Measurements from ENCODE around the gene DPF3. TPM values are rescaled to one million over a fixed set of nuclear protein-coding genes. Genes with fewer than 3 reads are reported as not detected.

DPF3 gene
- total RNA-seq, 2 donors from 2014 or later, result 0.78 to 4.0 TPM

- intact Hi-C loops (cut with DNase I), result no loop called here
- Histone ChIP-seq H3K36me3 (replicated peaks in 1 of 2; ENCODE audit: insufficient read depth in 1 of 2, low read depth in 2 of 2) (no peaks in the 10 kb centered on the region), H3K9me3 (no peaks in the 10 kb centered on the region), H3K27ac (no peak overlapping the region), H3K4me1 (no peaks in the 10 kb centered on the region), H3K27me3 (no peaks in the 10 kb centered on the region), H3K4me3 (no peak overlapping the region)
- DNase-seq (no peak), ATAC-seq (no peak)
- TF ChIP-seq POLR2A (IDR thresholded peaks at IDR 0.05), result no peak
- TF ChIP-seq, protein P1, sequence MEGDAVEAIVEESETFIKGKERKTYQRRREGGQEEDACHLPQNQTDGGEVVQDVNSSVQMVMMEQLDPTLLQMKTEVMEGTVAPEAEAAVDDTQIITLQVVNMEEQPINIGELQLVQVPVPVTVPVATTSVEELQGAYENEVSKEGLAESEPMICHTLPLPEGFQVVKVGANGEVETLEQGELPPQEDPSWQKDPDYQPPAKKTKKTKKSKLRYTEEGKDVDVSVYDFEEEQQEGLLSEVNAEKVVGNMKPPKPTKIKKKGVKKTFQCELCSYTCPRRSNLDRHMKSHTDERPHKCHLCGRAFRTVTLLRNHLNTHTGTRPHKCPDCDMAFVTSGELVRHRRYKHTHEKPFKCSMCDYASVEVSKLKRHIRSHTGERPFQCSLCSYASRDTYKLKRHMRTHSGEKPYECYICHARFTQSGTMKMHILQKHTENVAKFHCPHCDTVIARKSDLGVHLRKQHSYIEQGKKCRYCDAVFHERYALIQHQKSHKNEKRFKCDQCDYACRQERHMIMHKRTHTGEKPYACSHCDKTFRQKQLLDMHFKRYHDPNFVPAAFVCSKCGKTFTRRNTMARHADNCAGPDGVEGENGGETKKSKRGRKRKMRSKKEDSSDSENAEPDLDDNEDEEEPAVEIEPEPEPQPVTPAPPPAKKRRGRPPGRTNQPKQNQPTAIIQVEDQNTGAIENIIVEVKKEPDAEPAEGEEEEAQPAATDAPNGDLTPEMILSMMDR (IDR thresholded peaks at IDR 0.05), result no peak
- 72 to 82% methylated on average over 6 of the region's 6 CpGs for WGBS, 2 donors
Measured at GRCh38 chr14:72644038-72644437, 249.9 kb downstream of the DPF3 start.

GRCh38 chr14:72643317-72643801 is 250.5 kb downstream of the DPF3 start:
- ATAC-seq (peak; percentile 48), DNase-seq (peak in 1 of 4 donors; percentile 28)
- H3K4me3 ChIP-seq, result no peak overlapping the region
- no peaks in the 10 kb centered on the region for H3K4me1 ChIP-seq
- H3K36me3 ChIP-seq (replicated peaks in 1 of 2; ENCODE audit: insufficient read depth in 1 of 2, low read depth in 2 of 2), result no peaks in the 10 kb centered on the region
- no peak for TF ChIP-seq POLR2A (IDR thresholded peaks at IDR 0.05)
- TF ChIP-seq, protein P1 (IDR thresholded peaks at IDR 0.05), result no peak
- no peaks in the 10 kb centered on the region for H3K9me3 ChIP-seq
- WGBS, 2 donors, result 59 to 88% methylated on average over 3 to 5 of the region's 5 CpGs
- H3K27me3 ChIP-seq, result no peaks in the 10 kb centered on the region
- intact Hi-C loops (cut with DNase I), result no loop called here
- no peak overlapping the region for H3K27ac ChIP-seq

DNA sequence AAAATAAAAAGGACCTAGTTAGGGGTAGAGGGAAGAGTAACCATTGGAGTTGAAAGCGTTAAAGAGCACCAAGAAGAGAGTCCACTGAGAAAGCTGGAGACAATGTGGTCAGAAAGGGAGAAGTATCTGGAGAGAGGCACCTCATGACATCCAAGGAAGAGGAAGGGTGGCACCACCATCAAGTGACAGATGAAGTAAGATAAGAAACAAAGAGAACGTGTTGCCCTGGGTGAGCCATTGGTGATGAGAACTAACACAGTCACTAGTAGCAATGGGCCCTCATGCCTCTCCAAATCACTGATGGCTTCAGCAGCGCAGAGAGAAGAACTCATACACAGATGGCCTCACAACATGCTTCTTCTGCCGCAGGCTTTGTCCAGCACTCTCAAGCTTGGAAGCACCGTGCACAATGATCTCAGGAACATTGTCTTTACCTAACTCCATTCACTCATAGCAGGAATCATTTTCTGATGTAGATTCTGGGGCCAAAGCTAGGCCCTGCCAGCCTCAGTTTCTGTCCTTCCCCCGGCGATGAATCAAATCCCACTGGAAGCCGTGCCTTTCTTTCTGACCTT is 252.9 kb downstream of the DPF3 start:
- H3K4me3 ChIP-seq, result no peak overlapping the region
- H3K4me1 ChIP-seq, result no peaks in the 10 kb centered on the region
- no peaks in the 10 kb centered on the region for H3K27me3 ChIP-seq
- WGBS, 2 donors, result 88 to 92% methylated on average over 8 of the region's 8 CpGs
- no peak for ATAC-seq
- no peak for DNase-seq
- TF ChIP-seq POLR2A (IDR thresholded peaks at IDR 0.05), result no peak
- TF ChIP-seq, protein P1 (IDR thresholded peaks at IDR 0.05), result no peak
- intact Hi-C loops (cut with DNase I), result no loop called here
- no peak overlapping the region for H3K27ac ChIP-seq
- H3K9me3 ChIP-seq, result no peaks in the 10 kb centered on the region
- H3K36me3 ChIP-seq (replicated peaks in 1 of 2; ENCODE audit: insufficient read depth in 1 of 2, low read depth in 2 of 2), result no peaks in the 10 kb centered on the region

- TF ChIP-seq, protein P1 (IDR thresholded peaks at IDR 0.05), result no peak
- DNase-seq (no peak), ATAC-seq (no peak)
- H3K4me1 ChIP-seq, result no peaks in the 10 kb centered on the region
- H3K36me3 ChIP-seq (replicated peaks in 1 of 2; ENCODE audit: insufficient read depth in 1 of 2, low read depth in 2 of 2), result no peaks in the 10 kb centered on the region
- intact Hi-C loops (cut with DNase I), result no loop called here
- no peak overlapping the region for H3K4me3 ChIP-seq
- 76 to 78% methylated on average over 3 of the region's 3 CpGs for WGBS, 2 donors
- no peak overlapping the region for H3K27ac ChIP-seq
- no peaks in the 10 kb centered on the region for H3K27me3 ChIP-seq
- H3K9me3 ChIP-seq, result no peaks in the 10 kb centered on the region
Measured at GRCh38 chr14:72638021-72638420, 255.9 kb downstream of the DPF3 start.

DNA sequence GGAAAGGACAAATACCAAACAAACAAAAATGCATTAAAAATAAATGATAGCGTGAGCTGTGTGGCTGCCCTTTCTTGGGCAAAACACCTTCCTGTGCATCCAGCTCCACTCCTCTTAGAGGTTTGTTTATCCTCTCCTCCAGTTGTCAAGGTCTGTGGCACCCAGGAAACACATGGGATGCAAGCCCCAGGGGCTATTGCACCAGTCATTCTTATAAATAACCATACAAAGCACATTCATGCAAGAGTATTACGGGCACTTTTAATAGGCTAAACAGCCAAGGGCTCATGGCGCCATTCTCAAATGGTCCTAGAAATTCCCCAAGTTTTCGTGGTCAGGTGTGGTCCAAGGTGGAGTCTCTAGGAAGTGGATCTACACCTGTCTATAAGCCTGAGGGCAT is 257.0 kb downstream of the DPF3 start:
- Histone ChIP-seq H3K4me1 (no peaks in the 10 kb centered on the region), H3K36me3 (replicated peaks in 1 of 2; ENCODE audit: insufficient read depth in 1 of 2, low read depth in 2 of 2) (no peaks in the 10 kb centered on the region), H3K9me3 (no peaks in the 10 kb centered on the region), H3K27me3 (no peaks in the 10 kb centered on the region), H3K27ac (no peak overlapping the region), H3K4me3 (no peak overlapping the region)
- TF ChIP-seq, protein P1 (IDR thresholded peaks at IDR 0.05), result no peak
- TF ChIP-seq POLR2A (IDR thresholded peaks at IDR 0.05), result no peak
- DNase-seq, result no peak
- WGBS, 2 donors, result 87 to 91% methylated on average over 4 of the region's 4 CpGs
- no peak for ATAC-seq
- intact Hi-C loops (cut with DNase I), result no loop called here
